Measurements from ENCODE around the gene WWOX.

The WWOX gene

DNA sequence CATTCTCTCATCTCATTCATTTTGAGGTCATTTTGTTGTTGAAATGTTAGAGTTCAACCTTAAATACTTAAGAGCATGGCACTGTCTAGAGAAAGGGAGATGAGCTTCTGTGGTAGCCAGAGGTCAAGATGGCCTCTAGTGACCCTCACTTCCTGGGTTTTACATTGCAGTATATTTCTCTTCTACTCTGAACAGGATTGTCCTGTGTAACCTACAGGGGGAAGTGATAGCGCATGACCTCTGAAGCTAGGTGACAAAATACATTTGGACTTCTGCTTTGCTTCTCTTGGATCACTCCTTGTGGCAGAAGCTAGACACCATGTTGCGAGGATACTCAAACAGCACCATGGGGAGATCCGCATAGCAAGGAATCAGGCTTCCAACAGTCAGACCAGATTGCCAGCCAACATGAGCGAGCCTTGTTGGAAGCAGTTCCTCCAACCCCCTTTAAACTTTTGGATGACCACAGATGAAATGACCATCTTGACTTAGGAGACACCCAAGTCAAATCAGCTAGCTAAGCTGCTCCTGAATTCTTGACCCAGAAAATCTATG, 752.7 kb downstream of the WWOX start:
- DNase-seq (ENCODE audit: low read depth), result no peak

DNA sequence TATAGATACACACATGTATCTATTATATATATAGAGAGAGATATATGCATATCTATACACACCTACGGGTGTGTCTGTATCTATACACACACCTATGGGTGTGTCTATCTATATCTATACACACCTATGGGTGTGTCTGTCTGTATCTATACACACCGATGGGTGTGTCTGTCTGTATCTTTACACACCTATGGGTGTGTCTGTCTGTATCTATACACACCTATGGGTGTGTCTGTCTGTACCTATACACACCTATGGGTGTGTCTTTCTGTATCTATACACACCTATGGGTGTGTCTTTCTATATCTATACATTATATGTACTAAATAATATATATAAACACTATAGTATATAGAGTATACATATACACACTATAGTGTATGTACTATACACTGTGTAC, 762.6 kb downstream of the WWOX start:
- no peak for DNase-seq (ENCODE audit: low read depth)

GRCh38 chr16:78866521-78866920, 767.1 kb downstream of the WWOX start:
- DNase-seq (ENCODE audit: low read depth), result no peak

DNA sequence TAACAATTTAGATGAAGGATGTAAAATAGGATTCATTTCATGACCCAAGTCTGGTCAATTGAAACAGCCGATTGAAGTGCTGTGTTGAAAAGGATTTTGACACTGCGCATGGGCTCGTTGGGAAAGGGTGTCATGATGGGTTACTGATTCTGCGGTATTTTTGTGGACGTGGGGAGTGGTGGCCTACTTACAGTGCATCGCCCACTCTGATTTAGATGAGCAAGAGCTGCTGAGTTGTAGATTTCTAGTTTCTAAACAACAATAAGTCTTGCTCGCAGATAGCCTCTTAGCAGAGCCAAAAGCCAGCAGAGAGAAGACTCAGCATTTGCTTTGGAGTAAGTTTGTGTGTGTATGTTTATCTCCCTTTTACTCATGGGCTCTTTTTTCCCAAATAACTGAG, 770.0 kb downstream of the WWOX start:
- no peak for DNase-seq (ENCODE audit: low read depth)

- DNase-seq (ENCODE audit: low read depth), result no peak
Observed at GRCh38 chr16:78871241-78871640, 771.8 kb downstream of the WWOX start.

GRCh38 chr16:78876671-78877070, 777.2 kb downstream of the WWOX start:
- no peak for DNase-seq (ENCODE audit: low read depth)

DNA sequence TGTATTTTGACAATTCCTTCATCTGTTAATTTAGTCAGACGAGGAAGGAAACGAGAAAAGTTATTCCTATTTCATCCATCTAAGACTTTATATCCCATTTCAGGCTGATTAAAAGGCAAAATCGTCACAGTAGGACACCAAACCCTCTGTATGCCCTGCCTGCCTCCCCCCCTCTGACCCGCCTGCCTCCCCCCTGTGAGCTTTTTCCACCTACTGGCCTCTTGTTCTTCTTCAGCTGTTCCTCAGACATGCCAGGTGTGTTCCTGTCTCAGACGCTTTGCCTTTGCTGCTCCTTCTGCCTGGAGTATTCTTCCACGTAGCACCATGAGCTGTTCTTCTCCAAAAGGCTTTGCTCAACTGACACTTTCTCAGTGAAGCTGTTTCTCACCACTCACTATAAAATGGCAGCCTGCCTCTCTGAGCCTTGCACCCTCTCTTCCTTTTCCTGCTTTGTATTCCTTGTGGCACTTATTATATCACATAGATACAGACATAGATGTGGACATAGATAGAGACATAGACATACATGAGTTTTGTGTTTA, 777.7 kb downstream of the WWOX start:
- no peak for DNase-seq (ENCODE audit: low read depth)

DNA sequence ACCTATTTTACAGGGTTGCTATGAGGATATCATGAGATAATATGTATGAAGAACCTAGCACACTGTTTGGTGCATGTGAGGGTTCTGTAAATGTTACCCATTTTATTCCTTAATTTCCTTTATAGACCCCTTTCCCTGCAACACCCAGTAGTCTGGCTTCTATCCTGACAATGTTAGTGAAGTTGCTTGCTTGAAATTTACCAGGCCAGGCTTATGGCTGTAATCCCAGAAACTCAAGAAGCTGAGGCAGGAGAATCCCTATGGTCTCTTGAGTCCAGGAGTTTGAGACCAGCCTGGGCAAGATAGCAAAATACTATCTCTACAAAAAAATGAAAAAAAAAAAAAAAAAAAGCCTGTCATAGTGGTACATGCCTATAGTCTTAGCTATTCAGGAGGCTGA, 779.1 kb downstream of the WWOX start:
- DNase-seq (ENCODE audit: low read depth), result no peak

GRCh38 chr16:78879011-78879410, 779.6 kb downstream of the WWOX start:
- DNase-seq (ENCODE audit: low read depth), result no peak

DNA sequence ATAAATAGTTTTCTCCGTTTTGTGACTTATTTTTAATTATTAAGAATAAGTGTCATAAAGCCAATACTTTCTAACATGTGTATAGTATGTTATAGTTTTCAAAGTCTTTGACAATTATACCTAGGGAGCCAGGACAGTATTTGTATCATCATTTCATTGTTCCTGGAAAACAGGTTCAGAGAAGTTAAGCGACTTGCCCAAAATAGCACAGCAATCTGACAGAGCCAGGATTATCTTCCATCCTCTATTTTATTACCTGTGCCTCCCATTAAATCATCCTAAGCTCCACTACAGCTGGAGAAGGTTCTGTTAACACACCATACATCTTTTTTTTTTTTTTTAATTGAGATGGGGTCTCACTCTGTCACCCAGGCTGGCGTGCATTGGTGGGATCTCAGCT, 782.7 kb downstream of the WWOX start:
- no peak for DNase-seq (ENCODE audit: low read depth)

- no peak for DNase-seq (ENCODE audit: low read depth)
Observed at GRCh38 chr16:78882751-78883150, 783.3 kb downstream of the WWOX start.

DNA sequence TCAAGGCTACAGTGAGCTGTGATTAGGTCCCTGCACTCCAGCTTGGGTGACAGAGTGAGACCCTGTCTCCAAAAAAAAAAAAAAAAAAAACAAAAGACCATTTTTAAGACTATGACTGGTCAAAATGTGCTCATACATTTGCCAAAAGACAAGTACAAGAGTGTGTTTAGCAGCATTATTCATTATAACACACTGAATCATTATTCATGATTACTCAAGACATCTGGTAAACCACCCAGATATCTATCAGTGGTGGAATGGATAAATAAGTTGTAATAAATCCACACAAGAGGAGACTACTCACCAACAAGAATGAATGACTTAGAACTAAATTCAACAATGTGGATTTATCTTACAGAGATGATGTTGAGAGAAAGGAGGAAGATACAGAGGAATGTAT, 784.8 kb downstream of the WWOX start:
- no peak for DNase-seq (ENCODE audit: low read depth)

- no peak for DNase-seq (ENCODE audit: low read depth)
Observed at GRCh38 chr16:78889346-78889745, 789.9 kb downstream of the WWOX start.

GRCh38 chr16:78890373-78890895, 791.0 kb downstream of the WWOX start:
- no peak for DNase-seq (ENCODE audit: low read depth)

GRCh38 chr16:78892951-78893733, 793.7 kb downstream of the WWOX start:
- no peak for DNase-seq (ENCODE audit: low read depth)

GRCh38 chr16:78894886-78895285, 795.4 kb downstream of the WWOX start:
- DNase-seq (ENCODE audit: low read depth), result no peak

- DNase-seq (ENCODE audit: low read depth), result no peak
Observed at GRCh38 chr16:78895681-78896080, 796.2 kb downstream of the WWOX start.

DNA sequence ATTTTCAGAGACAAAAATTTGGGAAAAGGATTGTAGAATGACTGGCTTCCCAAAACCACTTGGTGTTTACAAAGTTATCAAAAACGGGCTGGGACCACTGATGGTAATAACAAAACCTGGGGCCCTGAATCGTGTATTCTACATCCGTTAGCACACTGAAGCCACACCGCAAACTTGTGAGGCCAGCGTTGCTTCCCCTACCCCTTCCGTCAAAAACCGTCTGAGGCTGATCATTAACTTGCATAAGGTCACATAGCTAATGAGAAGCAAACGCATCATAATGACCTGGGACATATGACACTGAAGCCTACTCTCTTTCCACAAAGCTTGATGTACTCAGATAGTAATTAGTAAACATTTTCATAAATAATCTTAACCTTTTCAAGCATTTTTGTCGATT, 796.8 kb downstream of the WWOX start:
- no peak for DNase-seq (ENCODE audit: low read depth)

DNA sequence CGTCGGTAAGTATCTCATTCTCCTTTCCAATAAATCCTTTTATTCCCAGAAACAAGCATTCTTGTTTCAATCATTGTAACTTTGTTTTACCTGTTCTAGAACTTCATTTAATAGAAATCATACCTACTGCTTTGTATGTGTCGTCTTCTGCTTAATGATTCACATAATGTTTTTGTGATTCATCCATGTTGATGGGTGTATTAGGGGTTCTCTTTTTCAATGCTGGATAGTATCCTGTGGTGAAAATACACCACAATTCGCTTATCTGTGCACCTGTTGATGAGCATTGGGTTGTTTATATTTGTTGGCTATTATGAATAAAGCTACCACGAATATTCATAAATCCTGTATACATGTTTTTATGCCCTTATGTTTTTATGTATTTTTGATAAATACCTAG, 797.8 kb downstream of the WWOX start:
- no peak for DNase-seq (ENCODE audit: low read depth)

DNA sequence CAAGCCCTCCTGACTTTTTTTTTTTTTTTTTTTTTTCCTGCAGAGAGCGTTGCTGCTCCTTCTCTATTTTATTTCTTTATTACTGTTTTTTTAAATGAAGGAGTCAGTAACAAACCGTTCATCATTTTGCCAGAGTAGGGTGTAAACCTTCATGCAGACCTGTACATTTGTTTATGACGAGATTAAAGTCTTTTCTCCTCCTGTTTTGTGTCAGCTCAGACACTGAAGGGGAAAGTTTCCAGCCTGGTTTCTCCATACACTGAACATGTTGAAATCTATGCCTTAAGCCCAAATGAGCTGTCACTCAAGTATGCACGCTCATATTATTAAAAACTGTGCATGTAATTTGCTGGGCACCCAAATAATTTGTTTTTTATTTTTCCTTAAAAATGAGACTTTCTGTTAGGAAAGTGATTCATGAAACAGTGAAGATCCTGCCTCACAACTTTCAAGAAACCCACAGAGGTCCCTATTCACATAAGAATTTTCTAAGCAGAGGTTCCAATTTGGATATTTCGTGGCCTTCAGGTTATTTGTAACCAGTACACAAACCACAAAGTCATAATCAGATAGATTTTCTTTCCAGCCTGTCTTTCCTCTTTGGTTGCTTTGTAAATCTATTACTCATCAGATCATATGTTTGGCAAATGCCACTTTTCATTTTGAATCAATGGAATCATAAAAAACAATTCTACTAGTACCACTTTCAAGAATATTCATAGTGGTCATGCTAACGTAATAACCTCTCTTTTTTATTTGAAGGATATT, 800.8 kb downstream of the WWOX start:
- DNase-seq (ENCODE audit: low read depth), result no peak

DNA sequence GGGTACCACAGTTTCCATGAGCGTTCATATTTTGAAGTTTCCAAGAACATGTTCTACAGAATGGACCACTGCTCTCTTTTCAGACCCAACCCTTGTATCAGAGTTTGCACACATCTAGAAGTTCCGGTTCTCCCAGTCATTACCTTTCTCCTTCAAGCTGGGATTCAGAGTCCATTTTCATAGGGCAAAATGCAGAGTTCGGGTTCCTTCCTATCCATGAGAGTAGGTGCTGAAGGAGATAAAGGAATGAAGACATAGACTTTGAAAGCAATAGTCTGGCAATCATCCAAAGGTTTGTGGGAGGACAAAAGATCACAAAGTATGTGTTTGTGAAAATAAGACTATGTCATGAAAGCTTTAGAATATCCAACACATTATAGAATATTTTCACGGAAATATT, 801.5 kb downstream of the WWOX start:
- DNase-seq (ENCODE audit: low read depth), result no peak

- no peak for DNase-seq (ENCODE audit: low read depth)
Observed at GRCh38 chr16:78902321-78902720, 802.9 kb downstream of the WWOX start.

DNA sequence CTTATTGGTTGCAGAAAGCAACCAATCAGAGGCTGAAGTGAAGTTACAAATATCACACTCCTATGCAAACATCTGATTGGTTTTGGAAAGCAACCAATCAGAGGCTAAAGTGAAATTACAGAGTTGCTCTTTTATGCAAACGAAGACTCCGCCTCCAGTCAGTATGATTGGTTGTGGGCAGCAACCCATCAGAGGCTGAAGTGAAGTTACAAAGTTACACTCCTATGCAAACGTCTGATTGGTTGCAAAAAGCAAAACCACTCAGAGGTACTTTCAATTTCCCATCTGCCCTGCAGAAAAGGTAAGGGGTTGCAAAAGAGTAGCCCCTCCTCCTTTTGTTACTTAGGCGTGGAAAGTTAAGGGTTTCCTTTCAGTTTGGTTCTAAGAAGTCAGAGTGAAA, 803.8 kb downstream of the WWOX start:
- no peak for DNase-seq (ENCODE audit: low read depth)

Data from stimulated activated CD8-positive, alpha-beta memory T cell treated with anti-CD3 and anti-CD28 coated beads, Interleukin-7, amount 100 ng/mL, for 24 hours (primary cell).